Osteocyte (in vitro differentiated cells): ENCODE results near the gene ZNF48. TPM values are rescaled to one million over a fixed set of nuclear protein-coding genes. Genes with fewer than 3 reads are reported as not detected.

ENCODE experiments used
- DNase-seq: peaks from one replicate; pipeline ENCODE4 v3.0.0; 2021; ENCODE audit warnings: mixed read lengths; ENCODE audit not compliant: unreplicated experiment; ENCODE audit errors: extremely low spot score
- H3K27ac Mint-ChIP-seq: one replicate; pipeline ENCODE4 v1.8.0; 2021; ENCODE audit warnings: mild to moderate bottlenecking, mixed read lengths; ENCODE audit not compliant: unreplicated experiment
- H3K27me3 Mint-ChIP-seq: one replicate; pipeline ENCODE4 v1.8.0; 2021; ENCODE audit warnings: mixed read lengths; ENCODE audit not compliant: unreplicated experiment
- H3K36me3 Mint-ChIP-seq: one replicate; pipeline ENCODE4 v1.8.0; 2021; ENCODE audit warnings: mixed read lengths; ENCODE audit not compliant: unreplicated experiment
- H3K4me1 Mint-ChIP-seq: one replicate; pipeline ENCODE4 v1.8.0; 2021; ENCODE audit warnings: mixed read lengths; ENCODE audit not compliant: unreplicated experiment
- H3K4me3 Mint-ChIP-seq: one replicate; pipeline ENCODE4 v1.8.0; 2021; ENCODE audit warnings: mild to moderate bottlenecking, moderate library complexity, mixed read lengths; ENCODE audit not compliant: unreplicated experiment
- H3K9me3 Mint-ChIP-seq: one replicate; pipeline ENCODE4 v1.8.0; 2021; ENCODE audit warnings: mixed read lengths; ENCODE audit not compliant: unreplicated experiment
- CTCF ChIP-seq: fragments of 200-600 bp; sonication (generic); IDR thresholded peaks from 2 replicates; pipeline ENCODE4 v1.5.0; 2021; ENCODE audit warnings: antibody characterized with exemption, mild to moderate bottlenecking, moderate library complexity
- total RNA-seq: library from RNA; stranded (reverse); gene quantifications from 2 replicates; pipeline ENCODE4 v1.2.1, GENCODE V29; 2021

Gene ZNF48
- total RNA-seq, 1 donor from 2014 or later = 13.2 TPM

GRCh38 chr16:30353438-30354129, 41.6 kb upstream of the ZNF48 start:
- Mint-ChIP-seq H3K4me1 (peaks cover 23% of the 10 kb centered on the region), H3K4me3 (peak overlapping the region; percentile 91), H3K27ac (no peak overlapping the region), H3K27me3 (no peaks in the 10 kb centered on the region), H3K36me3 (peaks cover 26% of the 10 kb centered on the region), H3K9me3 (no peaks in the 10 kb centered on the region)
- no peak for TF ChIP-seq CTCF
- no peak for DNase-seq

GRCh38 chr16:30354423-30355143, 40.6 kb upstream of the ZNF48 start:
- no peaks in the 10 kb centered on the region for H3K27me3 Mint-ChIP-seq
- no peaks in the 10 kb centered on the region for H3K9me3 Mint-ChIP-seq
- H3K4me1 Mint-ChIP-seq = peaks cover 23% of the 10 kb centered on the region
- TF ChIP-seq CTCF = no peak
- H3K36me3 Mint-ChIP-seq = peaks cover 26% of the 10 kb centered on the region
- peak overlapping the region; percentile 100 for H3K27ac Mint-ChIP-seq
- DNase-seq = no peak
- peak overlapping the region; percentile 91 for H3K4me3 Mint-ChIP-seq

- Mint-ChIP-seq H3K9me3 (no peaks in the 10 kb centered on the region), H3K27me3 (no peaks in the 10 kb centered on the region), H3K4me3 (peak within 1 kb of the TSS; percentile 91), H3K36me3 (peaks cover 28% of the 10 kb centered on the region), H3K27ac (peak within 1 kb of the TSS; percentile 100), H3K4me1 (peaks cover 23% of the 10 kb centered on the region)
- peak; percentile 20 for TF ChIP-seq CTCF
- peak; percentile 97 for DNase-seq
Measured at GRCh38 chr16:30355144-30355953, 39.9 kb upstream of the ZNF48 start, which contains the start of gene CD2BP2. TSS of gene CD2BP2 (minus strand) at chr16:30355308. CDS start at chr16:30354681, 627 bp downstream.

GRCh38 chr16:30355954-30356308, 39.3 kb upstream of the ZNF48 start:
- H3K36me3 Mint-ChIP-seq = peaks cover 24% of the 10 kb centered on the region
- DNase-seq = no peak
- H3K27ac Mint-ChIP-seq = peak overlapping the region; percentile 100
- no peaks in the 10 kb centered on the region for H3K9me3 Mint-ChIP-seq
- H3K4me3 Mint-ChIP-seq = peak overlapping the region; percentile 91
- H3K27me3 Mint-ChIP-seq = no peaks in the 10 kb centered on the region
- H3K4me1 Mint-ChIP-seq = peaks cover 23% of the 10 kb centered on the region
- TF ChIP-seq CTCF = no peak
